HCT116 (cell line): Measurements from ENCODE around the gene NAGA.

ENCODE experiments used
- EZH2 ChIP-seq: fragments of 200-600 bp; sonication (generic); IDR thresholded peaks from 2 replicates; pipeline ENCODE4 v1.6.1; 2017; ENCODE audit warnings: antibody characterized with exemption, mixed run types
- POLR2A ChIP-seq: IDR thresholded peaks from 2 replicates; pipeline ENCODE4 v1.7.0; 2011; ENCODE audit warnings: borderline replicate concordance; ENCODE audit not compliant: insufficient read depth, insufficient read length; ENCODE audit errors: extremely low read depth
- SIN3A ChIP-seq: IDR thresholded peaks from 2 replicates; pipeline ENCODE4 v1.6.1; 2012; ENCODE audit warnings: low read depth
- TF ChIP-seq, protein P1 (sequence below), 3 experiments: fragments of 200-600 bp in 1 of 3; sonication (generic) in 1 of 3; IDR thresholded peaks in 2 of 3; conservative IDR thresholded peaks in 1 of 3; 2 replicates each; pipeline ENCODE4 v1.5.1; 2012 to 2017; ENCODE audit warnings: low read depth in 2 of 3, low read length in 2 of 3, antibody characterized with exemption in 1 of 3, borderline replicate concordance in 1 of 3, control low read depth in 1 of 3, mild to moderate bottlenecking in 1 of 3, mixed read lengths in 1 of 3, mixed run types in 1 of 3, moderate library complexity in 1 of 3; ENCODE audit not compliant: insufficient read depth in 1 of 3

DNA sequence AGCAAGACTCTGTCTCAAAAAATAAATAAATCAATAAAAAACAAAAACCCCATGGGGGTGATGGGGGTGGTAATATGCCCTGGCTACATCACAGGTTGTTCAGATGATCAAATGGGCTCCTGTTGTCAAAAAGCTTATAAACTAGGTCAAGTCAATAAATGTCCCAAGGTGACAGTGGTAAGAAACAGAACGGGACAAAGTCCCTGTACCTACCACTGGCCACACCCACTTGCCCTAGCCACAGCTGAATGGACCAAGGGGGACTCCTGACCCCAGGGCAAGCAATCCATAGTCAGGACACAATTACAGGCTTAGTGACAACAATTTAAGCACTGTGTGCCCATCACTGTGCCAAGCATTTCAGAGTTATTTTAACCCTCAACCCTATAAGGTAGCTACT lies 6.0 kb downstream of the NAGA start:
- no peak for TF ChIP-seq EZH2
- no peak for TF ChIP-seq POLR2A
- TF ChIP-seq, protein P1, sequence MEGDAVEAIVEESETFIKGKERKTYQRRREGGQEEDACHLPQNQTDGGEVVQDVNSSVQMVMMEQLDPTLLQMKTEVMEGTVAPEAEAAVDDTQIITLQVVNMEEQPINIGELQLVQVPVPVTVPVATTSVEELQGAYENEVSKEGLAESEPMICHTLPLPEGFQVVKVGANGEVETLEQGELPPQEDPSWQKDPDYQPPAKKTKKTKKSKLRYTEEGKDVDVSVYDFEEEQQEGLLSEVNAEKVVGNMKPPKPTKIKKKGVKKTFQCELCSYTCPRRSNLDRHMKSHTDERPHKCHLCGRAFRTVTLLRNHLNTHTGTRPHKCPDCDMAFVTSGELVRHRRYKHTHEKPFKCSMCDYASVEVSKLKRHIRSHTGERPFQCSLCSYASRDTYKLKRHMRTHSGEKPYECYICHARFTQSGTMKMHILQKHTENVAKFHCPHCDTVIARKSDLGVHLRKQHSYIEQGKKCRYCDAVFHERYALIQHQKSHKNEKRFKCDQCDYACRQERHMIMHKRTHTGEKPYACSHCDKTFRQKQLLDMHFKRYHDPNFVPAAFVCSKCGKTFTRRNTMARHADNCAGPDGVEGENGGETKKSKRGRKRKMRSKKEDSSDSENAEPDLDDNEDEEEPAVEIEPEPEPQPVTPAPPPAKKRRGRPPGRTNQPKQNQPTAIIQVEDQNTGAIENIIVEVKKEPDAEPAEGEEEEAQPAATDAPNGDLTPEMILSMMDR (IDR thresholded peaks at IDR 0.05 in 2 of 3, conservative IDR thresholded peaks at IDR 0.05 in 1 of 3; ENCODE audit: borderline replicate concordance in 1 of 3, insufficient read depth in 1 of 3, low read depth in 2 of 3, low read length in 2 of 3), result no peak
- no peak for TF ChIP-seq SIN3A
